Stomach (tissue), 4 donors: Measurements from ENCODE around the gene LNX2.

ENCODE experiments used
- EP300 ChIP-seq: sonication (generic); formaldehyde crosslinking; IDR thresholded peaks from one replicate; pipeline ENCODE4 v1.6.1; 2017; ENCODE audit warnings: antibody characterized with exemption
- POLR2A ChIP-seq, 4 donors: fragments of 450-650 bp; IDR thresholded peaks; one replicate each; pipeline ENCODE4 v1.6.1; 2016; ENCODE audit warnings: antibody characterized with exemption in 4 of 4, control low read depth in 2 of 4, mild to moderate bottlenecking in 1 of 4, moderate library complexity in 1 of 4
- POLR2AphosphoS5 ChIP-seq, 3 donors: sonication (generic); formaldehyde crosslinking; IDR thresholded peaks; one replicate each; pipeline ENCODE4 v1.6.1; 2016; ENCODE audit warnings: antibody characterized with exemption in 3 of 3
- TF ChIP-seq, protein P1 (sequence below), 7 experiments: fragments of 450-650 bp in 4 of 7; fragments of 200-600 bp in 3 of 7; sonication (generic) in 3 of 7; IDR thresholded peaks; one replicate each; pipeline ENCODE4 v1.5.1; 2016 to 2019; ENCODE audit warnings: antibody characterized with exemption in 7 of 7, control low read depth in 2 of 7, mild to moderate bottlenecking in 1 of 7

DNA sequence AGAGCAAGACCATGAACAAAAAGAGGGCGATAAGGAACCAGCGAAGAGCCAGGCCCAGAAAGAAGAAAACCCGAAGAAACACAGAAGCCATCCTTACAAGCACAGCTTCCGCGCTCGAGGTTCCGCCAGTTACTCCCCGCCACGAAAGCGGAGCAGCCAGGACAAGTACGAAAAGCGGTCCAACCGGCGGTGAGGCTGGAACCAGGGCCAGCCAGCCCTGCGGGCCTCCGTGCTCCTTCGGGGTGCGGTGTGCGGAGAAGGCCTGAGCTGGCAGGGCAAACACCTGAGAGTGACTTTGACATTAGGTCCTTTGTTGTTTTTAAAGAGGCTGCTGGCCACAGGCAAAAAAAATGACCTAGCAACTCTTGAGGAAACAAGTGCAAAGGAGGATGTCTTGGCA is 45.4 kb upstream of the LNX2 start:
- TF ChIP-seq, protein P1, sequence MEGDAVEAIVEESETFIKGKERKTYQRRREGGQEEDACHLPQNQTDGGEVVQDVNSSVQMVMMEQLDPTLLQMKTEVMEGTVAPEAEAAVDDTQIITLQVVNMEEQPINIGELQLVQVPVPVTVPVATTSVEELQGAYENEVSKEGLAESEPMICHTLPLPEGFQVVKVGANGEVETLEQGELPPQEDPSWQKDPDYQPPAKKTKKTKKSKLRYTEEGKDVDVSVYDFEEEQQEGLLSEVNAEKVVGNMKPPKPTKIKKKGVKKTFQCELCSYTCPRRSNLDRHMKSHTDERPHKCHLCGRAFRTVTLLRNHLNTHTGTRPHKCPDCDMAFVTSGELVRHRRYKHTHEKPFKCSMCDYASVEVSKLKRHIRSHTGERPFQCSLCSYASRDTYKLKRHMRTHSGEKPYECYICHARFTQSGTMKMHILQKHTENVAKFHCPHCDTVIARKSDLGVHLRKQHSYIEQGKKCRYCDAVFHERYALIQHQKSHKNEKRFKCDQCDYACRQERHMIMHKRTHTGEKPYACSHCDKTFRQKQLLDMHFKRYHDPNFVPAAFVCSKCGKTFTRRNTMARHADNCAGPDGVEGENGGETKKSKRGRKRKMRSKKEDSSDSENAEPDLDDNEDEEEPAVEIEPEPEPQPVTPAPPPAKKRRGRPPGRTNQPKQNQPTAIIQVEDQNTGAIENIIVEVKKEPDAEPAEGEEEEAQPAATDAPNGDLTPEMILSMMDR (IDR thresholded peaks at IDR 0.05): no peak
- no peak for TF ChIP-seq EP300
- TF ChIP-seq POLR2A (IDR thresholded peaks at IDR 0.05): no peak
- TF ChIP-seq POLR2AphosphoS5 (IDR thresholded peaks at IDR 0.05): no peak
